GM21737 (cell line): ENCODE results near the gene ITIH4.

Source experiments
- ATAC-seq: cut with Tn5 transposase; IDR thresholded peaks from one replicate; pipeline ENCODE4 v1.9.1; 2021; ENCODE audit warnings: mild to moderate bottlenecking, moderate library complexity; ENCODE audit not compliant: unreplicated experiment

ITIH4 gene

DNA sequence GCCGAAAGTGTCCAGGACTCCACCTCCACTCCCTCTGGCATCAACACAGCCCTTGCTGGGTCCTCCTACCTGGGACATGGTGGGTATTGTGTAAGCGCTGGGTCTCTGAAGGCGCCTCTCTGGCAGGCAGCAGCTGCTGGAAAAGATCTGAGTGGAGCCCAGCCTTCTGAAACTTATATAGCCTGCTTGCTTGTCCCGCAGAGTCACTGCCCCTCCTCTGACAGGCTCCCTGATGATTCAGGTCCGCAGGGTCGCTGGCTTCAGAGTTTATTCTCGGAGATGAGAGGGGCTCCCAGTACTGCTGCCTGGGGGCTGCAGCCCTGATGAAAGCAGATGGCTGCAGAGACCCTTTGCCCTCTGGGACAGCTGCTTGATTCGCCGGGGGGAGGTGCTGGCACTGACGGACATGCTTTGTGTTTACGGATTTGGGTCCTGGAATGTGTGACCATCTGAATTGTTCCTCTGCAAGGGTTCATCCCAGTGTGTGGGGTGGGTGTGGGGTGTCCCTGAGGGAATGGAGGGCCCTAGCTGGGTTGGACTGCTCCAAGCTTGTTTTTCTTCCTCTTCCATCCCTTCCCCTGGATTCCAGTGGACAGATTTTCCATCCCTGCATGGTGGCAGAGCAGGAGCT, 4.5 kb upstream of the ITIH4 start, which contains the start of gene MUSTN1:
MUSTN1 (minus strand) TSS at position 149 of the 631 bp plus-strand sequence; CDS start at position 78, 71 bp downstream.
- ATAC-seq, result no peak

DNA sequence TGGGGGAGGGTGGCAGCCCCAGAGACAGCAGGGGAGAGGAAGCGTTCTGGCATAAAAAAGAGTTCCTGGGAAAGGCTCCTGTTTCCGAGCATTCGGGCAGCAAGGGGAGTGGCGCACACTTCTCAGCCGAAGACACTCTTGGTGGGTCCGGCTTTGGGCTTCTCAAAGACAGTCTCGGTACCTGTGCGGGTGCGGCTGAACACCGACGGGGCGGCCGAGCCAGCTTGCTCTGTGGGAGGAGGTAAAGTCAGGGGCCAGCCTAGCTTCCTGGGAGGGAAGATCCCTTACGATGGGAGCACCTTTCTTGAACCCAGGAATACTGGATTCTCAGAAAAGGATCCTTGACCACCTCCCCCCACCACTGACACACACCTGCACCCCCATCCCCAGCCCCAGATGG, 2.7 kb upstream of the ITIH4 start:
- no peak for ATAC-seq

GRCh38 chr3:52831500-52832301, 1.2 kb upstream of the ITIH4 start:
- ATAC-seq, result no peak

DNA sequence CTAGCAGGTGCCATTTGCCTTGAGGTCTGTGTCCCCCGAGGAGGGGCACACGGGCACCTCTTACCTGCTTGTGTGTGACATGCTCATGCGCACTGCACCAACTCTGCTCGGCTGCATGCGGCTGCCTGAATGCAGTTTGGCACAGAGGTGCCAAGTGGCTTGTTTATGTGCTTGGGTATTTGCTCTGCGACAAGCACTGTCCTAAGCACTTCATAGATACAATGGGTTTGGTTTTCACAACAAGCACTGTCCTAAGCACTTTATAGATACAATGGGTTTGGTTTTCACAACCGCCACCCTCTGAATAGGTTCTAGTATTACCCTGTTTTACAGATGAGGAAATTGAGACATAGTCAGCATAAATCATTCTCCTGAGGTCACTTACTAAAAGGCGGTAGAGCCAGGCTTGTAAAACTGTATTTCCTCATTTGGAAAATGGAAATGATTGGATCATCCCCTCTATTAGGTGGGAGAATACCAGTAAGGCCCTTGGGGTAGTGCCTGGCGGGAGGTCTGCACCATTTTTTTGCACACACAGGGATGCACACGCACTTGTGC, 487 bp downstream of the ITIH4 start:
- ATAC-seq, result no peak

DNA sequence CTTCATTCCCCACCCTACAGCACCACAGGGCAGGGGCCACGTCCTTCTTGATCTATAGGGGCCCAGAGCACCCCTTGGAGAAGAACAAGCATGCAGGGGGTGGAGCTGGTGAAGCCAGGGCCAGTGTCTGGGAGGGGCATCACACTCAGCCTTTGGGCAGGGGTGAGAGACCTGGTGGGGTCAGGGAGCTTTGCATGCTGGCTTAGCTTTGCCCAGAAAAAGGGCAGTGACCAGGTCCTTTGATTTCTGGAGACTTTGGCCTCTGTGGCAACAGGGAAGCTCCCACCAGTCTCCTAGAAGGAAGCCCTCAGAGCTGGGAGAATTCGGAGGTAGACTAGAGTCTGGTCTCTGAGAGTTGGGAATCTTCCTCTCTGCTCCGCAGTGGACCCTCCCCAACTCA, 990 bp downstream of the ITIH4 start:
- ATAC-seq, result no peak

GRCh38 chr3:52827866-52828376, 2.6 kb downstream of the ITIH4 start:
- no peak for ATAC-seq

DNA sequence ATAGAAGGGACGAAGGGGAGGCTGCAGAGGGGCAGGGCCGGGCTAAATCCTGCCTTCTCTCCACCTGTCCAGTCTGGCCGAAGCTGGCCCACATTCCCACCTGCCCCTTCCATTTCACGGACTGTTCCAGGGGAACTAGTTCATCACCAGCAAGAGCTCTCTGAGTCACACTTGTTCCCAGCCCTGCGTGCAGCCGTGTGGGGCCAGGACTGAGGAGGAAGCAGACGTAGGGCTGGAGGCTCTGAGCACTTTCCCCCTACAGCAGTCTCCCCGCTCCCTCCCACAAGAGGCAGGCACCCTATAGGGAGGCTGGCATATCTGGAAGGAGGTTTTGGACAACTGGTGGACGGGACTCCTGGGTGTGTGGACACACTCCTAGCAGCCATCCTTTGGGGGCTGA, 3.0 kb downstream of the ITIH4 start:
- no peak for ATAC-seq

GRCh38 chr3:52824037-52824436, 6.4 kb downstream of the ITIH4 start:
- no peak for ATAC-seq

DNA sequence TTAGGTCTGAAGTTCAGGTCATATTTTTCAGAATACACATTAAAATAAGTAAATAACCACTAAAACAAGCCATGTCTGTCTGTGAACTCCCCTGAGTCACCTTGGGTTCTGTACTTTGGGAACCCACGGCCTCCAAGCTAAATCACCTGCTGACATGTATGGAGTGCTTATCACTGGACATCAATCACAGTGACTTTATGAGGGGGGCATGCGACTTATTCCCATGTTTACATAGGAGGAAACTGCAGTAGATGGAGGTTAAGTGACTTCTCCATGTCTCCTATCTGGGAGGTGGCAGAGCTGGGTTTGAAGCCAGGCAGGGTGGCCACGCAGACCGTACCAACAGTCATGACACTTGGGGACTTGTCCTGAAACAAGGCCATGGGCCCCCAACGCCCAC, 8.1 kb downstream of the ITIH4 start:
- ATAC-seq, result no peak

DNA sequence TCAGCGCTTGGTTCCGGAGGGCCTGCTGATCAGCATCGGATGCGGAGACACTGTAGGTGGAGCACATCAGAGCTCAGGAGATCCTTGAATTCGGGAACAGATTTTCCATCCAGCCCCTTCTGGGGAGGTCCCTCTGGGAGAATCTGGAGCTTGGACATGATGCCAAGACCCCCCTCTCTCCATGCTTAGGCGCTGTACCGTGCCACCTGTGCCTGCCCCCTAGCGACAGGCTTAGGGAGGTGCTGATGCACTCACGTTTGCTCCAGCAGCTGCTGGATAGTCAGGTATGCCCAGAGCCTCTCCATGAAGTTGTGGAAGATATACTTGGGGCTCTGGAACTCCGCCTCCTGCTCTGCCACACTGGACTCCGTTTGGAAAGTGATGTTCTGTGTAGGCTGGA, 9.7 kb downstream of the ITIH4 start:
- ATAC-seq, result no peak

DNA sequence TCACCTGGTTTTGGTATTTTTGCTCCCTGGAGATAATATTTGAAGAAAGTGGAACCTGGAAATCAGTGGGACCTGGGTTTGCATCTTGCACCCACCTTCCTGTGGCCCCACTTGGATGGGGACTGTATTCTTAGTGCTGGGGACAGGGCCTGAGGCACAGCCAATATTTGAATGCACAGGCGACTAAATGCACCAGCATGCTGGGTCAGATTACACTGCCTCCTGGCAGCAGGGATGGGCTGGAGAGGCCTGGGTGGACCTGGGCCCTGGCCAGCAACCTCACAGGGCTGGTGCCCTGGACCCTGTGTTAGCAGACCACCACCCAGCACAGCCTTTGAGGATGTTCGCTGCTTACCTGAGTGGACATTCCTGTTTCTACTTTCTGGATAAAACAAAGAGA, 10.5 kb downstream of the ITIH4 start:
- no peak for ATAC-seq

GRCh38 chr3:52817860-52818259, 12.6 kb downstream of the ITIH4 start:
- no peak for ATAC-seq

DNA sequence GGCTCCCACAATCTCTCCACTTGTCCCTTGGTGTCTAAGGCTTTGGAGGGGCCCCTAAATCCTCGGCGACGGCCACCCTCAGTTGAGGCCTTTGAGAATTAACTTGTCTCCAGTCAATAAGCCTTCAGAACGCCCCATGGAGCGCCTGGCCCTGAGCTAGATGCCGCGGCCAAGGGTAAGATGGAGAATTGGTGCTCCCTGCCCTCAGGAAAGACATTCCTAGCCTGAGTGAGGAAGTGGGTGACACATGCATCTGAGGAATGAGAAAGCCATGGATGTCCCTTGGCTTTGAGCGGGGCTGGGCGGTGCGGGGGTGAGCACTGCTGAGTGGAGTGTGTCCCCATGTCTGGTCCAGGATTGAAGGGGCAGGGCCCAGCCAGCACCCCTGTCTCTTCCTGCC, 13.3 kb downstream of the ITIH4 start:
- ATAC-seq, result no peak

GRCh38 chr3:52816654-52817053, 13.8 kb downstream of the ITIH4 start:
- ATAC-seq, result no peak

- no peak for ATAC-seq
Observed at GRCh38 chr3:52816199-52816598, 14.3 kb downstream of the ITIH4 start.

DNA sequence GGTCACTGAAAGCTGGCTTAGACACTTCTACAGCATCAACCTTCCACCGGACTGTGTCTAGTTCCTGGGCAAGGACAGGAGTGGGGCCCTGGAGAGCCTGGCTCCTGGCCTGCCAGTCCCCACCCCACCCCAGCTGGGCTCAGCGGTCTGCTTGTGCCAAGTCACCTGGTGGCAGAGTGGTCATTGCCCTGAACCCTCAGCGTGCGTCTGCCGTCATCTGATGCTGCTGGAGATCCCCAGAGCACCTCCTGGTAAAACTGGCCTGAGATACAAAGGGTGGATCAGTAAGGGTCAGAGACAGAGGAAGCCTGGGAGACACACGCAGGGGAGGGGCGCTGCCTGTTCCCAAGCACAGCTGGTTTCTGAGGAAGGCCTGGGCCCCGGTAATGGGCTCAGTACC, 16.7 kb downstream of the ITIH4 start:
- ATAC-seq, result no peak

- no peak for ATAC-seq
Observed at GRCh38 chr3:52811452-52812011, 18.9 kb downstream of the ITIH4 start.

DNA sequence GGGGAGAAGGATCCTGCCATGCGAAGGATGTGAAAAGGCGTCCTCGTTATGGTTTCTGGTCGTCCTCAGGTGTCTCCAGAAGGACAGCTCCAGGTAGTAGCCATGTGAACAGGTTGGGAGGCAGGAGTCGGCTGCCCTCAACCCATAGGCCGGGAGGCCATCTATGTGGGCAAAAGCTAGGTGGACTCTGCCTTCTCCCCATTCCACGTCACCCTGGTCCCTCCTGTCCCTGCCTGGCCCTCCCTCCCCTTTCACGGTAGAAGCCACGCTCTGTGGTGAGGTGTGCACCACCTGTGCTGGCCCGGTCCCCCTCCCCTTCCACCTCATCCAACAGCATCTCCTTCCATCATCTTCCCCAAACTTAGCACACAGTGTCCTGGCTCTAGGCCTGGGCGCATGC, 19.5 kb downstream of the ITIH4 start:
- no peak for ATAC-seq

GRCh38 chr3:52809662-52810377, 20.7 kb downstream of the ITIH4 start:
- no peak for ATAC-seq

DNA sequence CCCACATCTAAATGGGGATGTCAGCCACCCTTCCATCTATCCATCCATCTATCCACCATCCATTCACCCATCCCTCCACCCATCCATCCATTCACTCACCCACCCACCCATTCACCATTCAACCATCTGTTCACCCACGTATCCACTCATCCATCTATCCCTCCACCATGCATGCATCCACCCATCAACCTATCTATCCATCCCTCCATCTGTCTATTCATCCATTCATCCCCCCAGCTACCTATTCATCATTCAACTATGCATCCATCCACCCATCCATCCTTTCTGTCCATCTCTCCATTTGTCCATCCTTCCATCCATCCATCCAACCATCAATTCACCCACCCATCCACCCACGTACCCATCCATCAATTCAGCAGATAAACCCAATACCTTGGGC, 21.3 kb downstream of the ITIH4 start:
- ATAC-seq, result no peak
